RWPE2 (cell line): ENCODE measurements around the gene LONRF3.
"Not testable (repeated sequence)": the region's sequence is repeated elsewhere in the genome, so short reads cannot be mapped to it uniquely, and the experiment has no call there.

Experiments used
- ATAC-seq: fragments of 200-7000 bp; cut with Tn5 transposase; 3 replicates; pipeline ENCODE4 v1.9.1; 2021; ENCODE audit warnings: low read depth
- DNase-seq: peaks from one replicate; pipeline ENCODE4 v3.0.0-alpha.2; 2020; ENCODE audit warnings: low spot score
- H3K27ac ChIP-seq: fragments of 450-650 bp; 2 replicates; pipeline ENCODE4 v1.5.1; 2017; ENCODE audit warnings: mild to moderate bottlenecking; ENCODE audit not compliant: poor library complexity, severe bottlenecking
- H3K27me3 ChIP-seq: fragments of 250-450 bp; sonication (Bioruptor Pico); 2 replicates; pipeline ENCODE4 v1.5.1; 2021; ENCODE audit warnings: mild to moderate bottlenecking, moderate library complexity; ENCODE audit not compliant: insufficient read depth, poor library complexity, severe bottlenecking
- H3K36me3 ChIP-seq: fragments of 250-450 bp; sonication (Bioruptor Pico); 2 replicates; pipeline ENCODE4 v1.5.1; 2020; ENCODE audit warnings: low read depth, mild to moderate bottlenecking, moderate library complexity
- H3K4me1 ChIP-seq: fragments of 250-450 bp; sonication (Bioruptor Pico); 2 replicates; pipeline ENCODE4 v1.5.1; 2021; ENCODE audit warnings: mild to moderate bottlenecking, moderate library complexity; ENCODE audit not compliant: insufficient read depth, poor library complexity, severe bottlenecking
- H3K4me3 ChIP-seq: fragments of 250-450 bp; sonication (Bioruptor Pico); 2 replicates; pipeline ENCODE4 v1.5.1; 2021; ENCODE audit warnings: mild to moderate bottlenecking, moderate library complexity; ENCODE audit not compliant: severe bottlenecking
- H3K9me3 ChIP-seq: fragments of 250-450 bp; sonication (Bioruptor Pico); 2 replicates; pipeline ENCODE4 v1.5.1; 2021; ENCODE audit warnings: mild to moderate bottlenecking, moderate library complexity; ENCODE audit not compliant: severe bottlenecking
- CTCF ChIP-seq: fragments of 450-650 bp; IDR thresholded peaks from one replicate; pipeline ENCODE4 v1.5.1; 2017; ENCODE audit warnings: mild to moderate bottlenecking, moderate library complexity; ENCODE audit not compliant: poor library complexity, severe bottlenecking

LONRF3 gene

GRCh38 chrX:119028733-119029330 is 54.4 kb downstream of the LONRF3 start:
- Histone ChIP-seq H3K27ac (no peak overlapping the region), H3K36me3 (no peaks in the 10 kb centered on the region), H3K9me3 (no peaks in the 10 kb centered on the region), H3K4me1 (no peaks in the 10 kb centered on the region), H3K27me3 (no peaks in the 10 kb centered on the region), H3K4me3 (no peak overlapping the region)
- TF ChIP-seq CTCF: no peak
- DNase-seq: no peak
- no peak for ATAC-seq

GRCh38 chrX:119029656-119030055 is 55.2 kb downstream of the LONRF3 start:
- not testable (repeated sequence) for H3K36me3 ChIP-seq, H3K4me3 ChIP-seq, H3K9me3 ChIP-seq, H3K27ac ChIP-seq, DNase-seq, ATAC-seq, H3K4me1 ChIP-seq, H3K27me3 ChIP-seq

GRCh38 chrX:119030990-119031389 is 56.6 kb downstream of the LONRF3 start:
- Histone ChIP-seq H3K4me3 (no peak overlapping the region), H3K4me1 (no peaks in the 10 kb centered on the region), H3K27ac (no peak overlapping the region), H3K36me3 (no peaks in the 10 kb centered on the region), H3K27me3 (no peaks in the 10 kb centered on the region), H3K9me3 (no peaks in the 10 kb centered on the region)
- DNase-seq: no peak
- ATAC-seq: no peak
- TF ChIP-seq CTCF: no peak

GRCh38 chrX:119036107-119037029 is 62.0 kb downstream of the LONRF3 start:
- Histone ChIP-seq H3K4me3 (no peak overlapping the region), H3K4me1 (no peaks in the 10 kb centered on the region), H3K27ac (no peak overlapping the region), H3K36me3 (no peaks in the 10 kb centered on the region), H3K27me3 (no peaks in the 10 kb centered on the region), H3K9me3 (no peaks in the 10 kb centered on the region)
- ATAC-seq: no peak
- no peak for DNase-seq
- no peak for TF ChIP-seq CTCF

- no peak for DNase-seq
- Histone ChIP-seq H3K36me3 (no peaks in the 10 kb centered on the region), H3K27ac (no peak overlapping the region), H3K4me1 (no peaks in the 10 kb centered on the region), H3K27me3 (no peaks in the 10 kb centered on the region), H3K4me3 (no peak overlapping the region), H3K9me3 (no peaks in the 10 kb centered on the region)
- TF ChIP-seq CTCF: no peak
- no peak for ATAC-seq
Observed at GRCh38 chrX:119040432-119040831, 66.0 kb downstream of the LONRF3 start.
